ENCODE measurements around the gene PPIE.

PPIE gene

GRCh38 chr1:39720094-39720999, 18.3 kb upstream of the PPIE start:
- DNase-seq (ENCODE audit: low read depth in 2 of 2), result no peak

GRCh38 chr1:39721664-39722063, 17.0 kb upstream of the PPIE start:
- no peak for DNase-seq (ENCODE audit: low read depth in 2 of 2)

GRCh38 chr1:39722495-39722894, 16.2 kb upstream of the PPIE start:
- no peak for DNase-seq (ENCODE audit: low read depth in 2 of 2)

GRCh38 chr1:39726600-39726999, 12.1 kb upstream of the PPIE start:
- DNase-seq (ENCODE audit: low read depth in 2 of 2), result no peak

GRCh38 chr1:39727221-39727931, 11.3 kb upstream of the PPIE start:
- DNase-seq (ENCODE audit: low read depth in 2 of 2), result no peak

GRCh38 chr1:39727932-39728317, 10.8 kb upstream of the PPIE start:
- DNase-seq (ENCODE audit: low read depth in 2 of 2), result no peak

GRCh38 chr1:39729030-39729429, 9.7 kb upstream of the PPIE start:
- no peak for DNase-seq (ENCODE audit: low read depth in 2 of 2)

- no peak for DNase-seq (ENCODE audit: low read depth in 2 of 2)
Observed at GRCh38 chr1:39729842-39730241, 8.8 kb upstream of the PPIE start.

GRCh38 chr1:39732730-39733129, 6.0 kb upstream of the PPIE start:
- DNase-seq (ENCODE audit: low read depth in 2 of 2), result no peak

- DNase-seq (ENCODE audit: low read depth in 2 of 2), result no peak
Observed at GRCh38 chr1:39733161-39733560, 5.5 kb upstream of the PPIE start.

GRCh38 chr1:39735731-39736130, 3.0 kb upstream of the PPIE start:
- no peak for DNase-seq (ENCODE audit: low read depth in 2 of 2)

- DNase-seq (ENCODE audit: low read depth in 2 of 2), result no peak
Observed at GRCh38 chr1:39737546-39738169, 1.0 kb upstream of the PPIE start.

- DNase-seq (ENCODE audit: low read depth in 2 of 2), result no peak
Observed at GRCh38 chr1:39745016-39745670, 6.5 kb downstream of the PPIE start.

GRCh38 chr1:39751595-39751994, 12.9 kb downstream of the PPIE start:
- no peak for DNase-seq (ENCODE audit: low read depth in 2 of 2)

- DNase-seq (ENCODE audit: low read depth in 2 of 2), result no peak
Observed at GRCh38 chr1:39752703-39753102, 14.0 kb downstream of the PPIE start.

GRCh38 chr1:39753132-39754025, 14.7 kb downstream of the PPIE start:
- DNase-seq (ENCODE audit: low read depth in 2 of 2), result no peak

GRCh38 chr1:39754026-39754570, 15.4 kb downstream of the PPIE start:
- no peak for DNase-seq (ENCODE audit: low read depth in 2 of 2)

- DNase-seq (ENCODE audit: low read depth in 2 of 2), result no peak
Observed at GRCh38 chr1:39754906-39755504, 16.3 kb downstream of the PPIE start.

GRCh38 chr1:39755965-39756659, 17.4 kb downstream of the PPIE start:
- no peak for DNase-seq (ENCODE audit: low read depth in 2 of 2)

GRCh38 chr1:39757501-39757900, 18.8 kb downstream of the PPIE start:
- no peak for DNase-seq (ENCODE audit: low read depth in 2 of 2)
